ENCODE measurements around the gene RPL35. TPM values are rescaled to one million over a fixed set of nuclear protein-coding genes. Genes with fewer than 3 reads are reported as not detected.

RPL35 gene
- total RNA-seq (1,000 to 10,000 TPM in 1 of 2 donors, 100 to 1,000 TPM in 1; 986 to 1,164 TPM), polyA plus RNA-seq (ENCODE audit: insufficient read length in 6 of 6) (1,000 to 10,000 TPM in 3 of 6 donors, 100 to 1,000 TPM in 3; 857 to 1,298 (median 976) TPM)
- long read RNA-seq, donor 1, transcript RPL35-201 (4 exons, 455 nt): major isoform, 1,612 of 2,310 reads
- long read RNA-seq, donor 1, transcript RPL35-205 (2 exons, 649 nt): minor isoform, 72 of 2,310 reads
- long read RNA-seq, donor 1, transcript RPL35-203 (3 exons, 785 nt): minor isoform, 530 of 2,310 reads
- long read RNA-seq, donor 1, partial matches to known transcripts: 91 of 2,310 reads
- long read RNA-seq, donor 1, other reads (novel, unspliced or antisense): 5 of 2,310 reads
- long read RNA-seq, donor 2, transcript RPL35-205 (2 exons, 649 nt): minor isoform, 52 of 2,137 reads
- long read RNA-seq, donor 2, transcript RPL35-201 (4 exons, 455 nt): major isoform, 1,258 of 2,137 reads
- long read RNA-seq, donor 2, transcript RPL35-203 (3 exons, 785 nt): minor isoform, 547 of 2,137 reads
- long read RNA-seq, donor 2, partial matches to known transcripts: 168 of 2,137 reads
- long read RNA-seq, donor 2, other reads (novel, unspliced or antisense): 112 of 2,137 reads
- long read RNA-seq, donor 3, transcript RPL35-205 (2 exons, 649 nt): minor isoform, 32 of 1,935 reads
- long read RNA-seq, donor 3, transcript RPL35-203 (3 exons, 785 nt): minor isoform, 404 of 1,935 reads
- long read RNA-seq, donor 3, transcript RPL35-201 (4 exons, 455 nt): major isoform, 1,428 of 1,935 reads
- long read RNA-seq, donor 3, partial matches to known transcripts: 66 of 1,935 reads
- long read RNA-seq, donor 3, other reads (novel, unspliced or antisense): 5 of 1,935 reads
- long read RNA-seq, donor 4, transcript RPL35-201 (4 exons, 455 nt): major isoform, 1,183 of 1,264 reads
- long read RNA-seq, donor 4, transcript RPL35-203 (3 exons, 785 nt): minor isoform, 71 of 1,264 reads
- long read RNA-seq, donor 4, partial matches to known transcripts: 1 of 1,264 reads
- long read RNA-seq, donor 4, other reads (novel, unspliced or antisense): 6 of 1,264 reads
- long read RNA-seq, donor 5, transcript RPL35-201 (4 exons, 455 nt): major isoform, 1,196 of 1,742 reads
- long read RNA-seq, donor 5, transcript RPL35-203 (3 exons, 785 nt): minor isoform, 429 of 1,742 reads
- long read RNA-seq, donor 5, transcript RPL35-205 (2 exons, 649 nt): minor isoform, 43 of 1,742 reads
- long read RNA-seq, donor 5, partial matches to known transcripts: 67 of 1,742 reads
- long read RNA-seq, donor 5, other reads (novel, unspliced or antisense): 7 of 1,742 reads
- long read RNA-seq, donor 6, transcript RPL35-201 (4 exons, 455 nt): major isoform, 2,431 of 3,617 reads
- long read RNA-seq, donor 6, transcript RPL35-205 (2 exons, 649 nt): minor isoform, 68 of 3,617 reads
- long read RNA-seq, donor 6, transcript RPL35-203 (3 exons, 785 nt): minor isoform, 738 of 3,617 reads
- long read RNA-seq, donor 6, partial matches to known transcripts: 345 of 3,617 reads
- long read RNA-seq, donor 6, other reads (novel, unspliced or antisense): 35 of 3,617 reads
- long read RNA-seq, donor 7, transcript RPL35-201 (4 exons, 455 nt): major isoform, 934 of 1,346 reads
- long read RNA-seq, donor 7, transcript RPL35-203 (3 exons, 785 nt): minor isoform, 339 of 1,346 reads
- long read RNA-seq, donor 7, transcript RPL35-205 (2 exons, 649 nt): minor isoform, 30 of 1,346 reads
- long read RNA-seq, donor 7, partial matches to known transcripts: 43 of 1,346 reads
- long read RNA-seq, donor 7, other reads (novel, unspliced or antisense): 0 of 1,346 reads
- long read RNA-seq, donor 8, transcript RPL35-203 (3 exons, 785 nt): minor isoform, 224 of 949 reads
- long read RNA-seq, donor 8, transcript RPL35-201 (4 exons, 455 nt): major isoform, 687 of 949 reads
- long read RNA-seq, donor 8, transcript RPL35-205 (2 exons, 649 nt): minor isoform, 26 of 949 reads
- long read RNA-seq, donor 8, partial matches to known transcripts: 12 of 949 reads
- long read RNA-seq, donor 8, other reads (novel, unspliced or antisense): 0 of 949 reads
- long read RNA-seq, donor 9, transcript RPL35-201 (4 exons, 455 nt): major isoform, 10 of 12 reads
- long read RNA-seq, donor 9, partial matches to known transcripts: 0 of 12 reads
- long read RNA-seq, donor 9, other reads (novel, unspliced or antisense): 0 of 12 reads
- long read RNA-seq, donor 10, transcript RPL35-201 (4 exons, 455 nt): major isoform, 1,171 of 1,278 reads
- long read RNA-seq, donor 10, transcript RPL35-203 (3 exons, 785 nt): minor isoform, 98 of 1,278 reads
- long read RNA-seq, donor 10, partial matches to known transcripts: 1 of 1,278 reads
- long read RNA-seq, donor 10, other reads (novel, unspliced or antisense): 5 of 1,278 reads
- long read RNA-seq, donor 11, transcript RPL35-205 (2 exons, 649 nt): minor isoform, 27 of 1,131 reads
- long read RNA-seq, donor 11, transcript RPL35-203 (3 exons, 785 nt): minor isoform, 295 of 1,131 reads
- long read RNA-seq, donor 11, transcript RPL35-201 (4 exons, 455 nt): major isoform, 759 of 1,131 reads
- long read RNA-seq, donor 11, partial matches to known transcripts: 45 of 1,131 reads
- long read RNA-seq, donor 11, other reads (novel, unspliced or antisense): 5 of 1,131 reads
- long read RNA-seq, donor 12, transcript RPL35-205 (2 exons, 649 nt): minor isoform, 63 of 1,236 reads
- long read RNA-seq, donor 12, transcript RPL35-201 (4 exons, 455 nt): major isoform, 749 of 1,236 reads
- long read RNA-seq, donor 12, transcript RPL35-203 (3 exons, 785 nt): minor isoform, 293 of 1,236 reads
- long read RNA-seq, donor 12, partial matches to known transcripts: 45 of 1,236 reads
- long read RNA-seq, donor 12, other reads (novel, unspliced or antisense): 86 of 1,236 reads

- DNase-seq: peak; percentile 92 to 99 (median 96)
- no peaks in the 10 kb centered on the region for H3K27me3 ChIP-seq
- peak within 1 kb of the TSS; percentile 86 for H3K27ac ChIP-seq
- intact Hi-C loops (cut with DNase I): no loop called here
- peak within 1 kb of the TSS; percentile 63 to 82 for H3K4me3 ChIP-seq
- H3K9me3 ChIP-seq: no peaks in the 10 kb centered on the region
- TF ChIP-seq CTCF (IDR thresholded peaks at IDR 0.05): peak in 1 of 2 donors; percentile 43
- ATAC-seq: peak; percentile 97
- peaks cover 22 to 51% of the 10 kb centered on the region in 2 donors for H3K4me1 ChIP-seq
- peaks cover 0 to 46% of the 10 kb centered on the region in 2 donors for H3K36me3 ChIP-seq
Measured at GRCh38 chr9:124861342-124862229, at the start of gene RPL35, which contains the start of gene ARPC5L. RPL35 (minus strand) TSS chr9:124861957; CDS start chr9:124861912, 45 bp downstream. ARPC5L (plus strand) TSS chr9:124862130; CDS start chr9:124869291, 7,161 bp downstream.

GRCh38 chr9:124908098-124908497 is 46.3 kb upstream of the RPL35 start:
- no peak for DNase-seq
- Histone ChIP-seq H3K27me3 (no peaks in the 10 kb centered on the region), H3K4me1 (no peaks in the 10 kb centered on the region), H3K4me3 (no peak overlapping the region), H3K9me3 (no peaks in the 10 kb centered on the region), H3K36me3 (peaks cover 0 to 97% of the 10 kb centered on the region in 2 donors), H3K27ac (no peak overlapping the region)
- ATAC-seq: no peak
- no peak for TF ChIP-seq CTCF (IDR thresholded peaks at IDR 0.05)
- intact Hi-C loops (cut with DNase I): no loop called here

- Histone ChIP-seq H3K27ac (no peak overlapping the region), H3K27me3 (no peaks in the 10 kb centered on the region), H3K4me3 (no peak overlapping the region), H3K9me3 (no peaks in the 10 kb centered on the region), H3K36me3 (peaks cover 0 to 96% of the 10 kb centered on the region in 2 donors), H3K4me1 (no peaks in the 10 kb centered on the region)
- DNase-seq (no peak), ATAC-seq (no peak)
- intact Hi-C loops (cut with DNase I): no loop called here
- no peak for TF ChIP-seq CTCF (IDR thresholded peaks at IDR 0.05)
Measured at GRCh38 chr9:124906966-124907365, 45.2 kb upstream of the RPL35 start.

All from left lung (tissue), 14 donors.